Mesodermal cell (in vitro differentiated cells): ENCODE data around the gene WBP1L.

Experiments
- H3K27ac ChIP-seq: 2 replicates; pipeline ENCODE4 v1.7.0; 2013; ENCODE audit warnings: mild to moderate bottlenecking, low read depth, low read length, moderate library complexity; ENCODE audit not compliant: severe bottlenecking
- H3K36me3 ChIP-seq: 2 replicates; pipeline ENCODE4 v1.7.1; 2013; ENCODE audit warnings: mild to moderate bottlenecking, low read length, moderate library complexity; ENCODE audit not compliant: control insufficient read depth, insufficient read depth
- H3K4me1 ChIP-seq: one replicate; pipeline ENCODE4 v1.7.1; 2013; ENCODE audit warnings: mild to moderate bottlenecking, low read length; ENCODE audit not compliant: insufficient read depth, control insufficient read depth, poor library complexity, severe bottlenecking
- H3K4me3 ChIP-seq: 2 replicates; pipeline ENCODE4 v1.7.0; 2013; ENCODE audit warnings: low read length, control low read depth, mild to moderate bottlenecking; ENCODE audit not compliant: insufficient read depth, poor library complexity, severe bottlenecking; ENCODE audit errors: extremely low read depth
- H3K9me3 ChIP-seq: 2 replicates; pipeline ENCODE4 v1.7.1; 2013; ENCODE audit warnings: mild to moderate bottlenecking, low read length, moderate library complexity; ENCODE audit not compliant: control insufficient read depth
- WGBS, 2 experiments: methylation state at CpG; one replicate each; pipeline ENCODE4 v1.1.5; 2013; ENCODE audit warnings: missing lambda C conversion rate in 2 of 2; ENCODE audit not compliant: insufficient coverage in 2 of 2; 5-methylcytosine and 5-hydroxymethylcytosine counted together

Gene WBP1L

GRCh38 chr10:102723989-102724388, 19.8 kb upstream of the WBP1L start:
- Histone ChIP-seq H3K4me1 (peaks cover 3% of the 10 kb centered on the region), H3K36me3 (peaks cover 22% of the 10 kb centered on the region), H3K4me3 (no peak overlapping the region), H3K9me3 (no peaks in the 10 kb centered on the region), H3K27ac (no peak overlapping the region)
- 83 to 89% methylated on average over 3 of the region's 4 CpGs for WGBS, 2 experiments

DNA sequence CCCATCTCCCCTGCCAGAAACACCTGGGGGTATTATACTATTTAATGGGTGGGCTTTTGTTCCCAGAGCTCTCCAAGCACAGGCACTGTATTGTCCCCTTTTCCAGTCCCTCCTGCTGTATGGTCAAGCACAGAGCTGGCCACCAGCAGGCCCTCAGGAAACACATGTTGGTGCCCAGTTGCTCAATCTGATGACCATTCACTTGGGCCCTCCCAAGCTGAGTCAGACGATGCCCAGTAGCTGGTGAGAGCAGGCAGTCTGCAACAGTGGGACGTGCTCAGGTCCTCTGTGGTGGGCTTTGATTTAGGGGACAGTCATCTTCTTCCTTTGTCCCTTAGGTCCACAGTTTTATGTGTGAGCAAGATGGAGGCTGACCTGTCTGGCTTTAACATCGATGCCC, 17.5 kb upstream of the WBP1L start:
- Histone ChIP-seq H3K36me3 (peaks cover 33% of the 10 kb centered on the region), H3K4me1 (peaks cover 3% of the 10 kb centered on the region), H3K9me3 (no peaks in the 10 kb centered on the region), H3K4me3 (no peak overlapping the region), H3K27ac (no peak overlapping the region)
- WGBS, 2 experiments: 80 to 93% methylated on average over 3 of the region's 3 CpGs

GRCh38 chr10:102727037-102727818, 16.5 kb upstream of the WBP1L start:
- 95 to 96% methylated on average over 6 to 8 of the region's 13 CpGs for WGBS, 2 experiments
- Histone ChIP-seq H3K9me3 (no peaks in the 10 kb centered on the region), H3K27ac (no peak overlapping the region), H3K36me3 (peaks cover 40% of the 10 kb centered on the region), H3K4me1 (no peaks in the 10 kb centered on the region), H3K4me3 (no peak overlapping the region)

DNA sequence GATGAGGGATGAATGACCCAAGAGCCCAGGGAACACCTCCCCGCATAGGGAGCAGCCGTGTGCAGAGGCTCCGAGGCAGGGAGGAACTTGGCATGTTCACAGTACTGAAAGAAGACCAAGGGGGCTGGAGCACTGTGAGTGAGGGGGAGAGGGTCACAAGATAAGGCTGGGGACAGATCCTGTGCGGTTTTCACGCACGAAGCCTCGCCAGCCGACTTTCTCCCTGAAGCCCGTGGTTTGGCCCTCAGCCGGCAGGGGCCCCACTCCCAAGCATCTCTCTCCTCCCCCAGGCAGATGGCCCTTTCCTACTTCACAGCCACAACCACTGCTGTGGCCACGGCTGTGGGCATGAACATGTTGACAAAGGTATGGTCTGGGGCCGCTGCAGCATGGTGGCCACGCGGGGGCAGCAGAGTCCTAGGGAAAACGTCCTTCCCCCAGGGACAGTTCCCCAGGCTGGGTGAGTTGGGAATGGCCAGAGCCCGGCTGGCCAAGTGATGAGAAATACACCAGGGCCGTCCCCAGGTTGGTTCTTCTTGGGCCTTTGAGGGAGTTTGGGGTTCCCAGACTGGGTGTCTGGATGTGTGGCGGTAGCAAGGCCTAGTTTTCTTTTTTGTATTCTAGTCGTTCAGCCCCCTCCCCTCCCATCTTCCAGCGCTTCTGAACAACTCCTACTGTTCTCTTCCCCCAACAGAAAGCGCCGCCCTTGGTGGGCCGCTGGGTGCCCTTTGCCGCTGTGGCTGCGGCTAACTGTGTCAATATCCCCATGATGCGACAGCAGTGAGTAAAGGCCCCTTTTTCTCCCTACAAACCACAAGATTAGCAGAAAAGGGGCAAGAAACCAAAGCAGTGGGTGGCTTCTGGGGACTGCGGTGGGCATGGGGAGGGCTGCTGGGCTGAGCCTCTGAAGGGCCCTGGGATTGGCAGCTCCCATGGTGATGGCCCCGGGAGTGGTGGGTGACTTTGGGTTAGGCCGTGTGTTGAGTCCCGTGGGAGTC, 14.4 kb upstream of the WBP1L start:
- WGBS, 2 experiments: 55 to 68% methylated on average over 21 to 22 of the region's 30 CpGs
- Histone ChIP-seq H3K27ac (peak overlapping the region; percentile 29), H3K4me1 (no peaks in the 10 kb centered on the region), H3K4me3 (no peak overlapping the region), H3K36me3 (peaks cover 58% of the 10 kb centered on the region), H3K9me3 (no peaks in the 10 kb centered on the region)

DNA sequence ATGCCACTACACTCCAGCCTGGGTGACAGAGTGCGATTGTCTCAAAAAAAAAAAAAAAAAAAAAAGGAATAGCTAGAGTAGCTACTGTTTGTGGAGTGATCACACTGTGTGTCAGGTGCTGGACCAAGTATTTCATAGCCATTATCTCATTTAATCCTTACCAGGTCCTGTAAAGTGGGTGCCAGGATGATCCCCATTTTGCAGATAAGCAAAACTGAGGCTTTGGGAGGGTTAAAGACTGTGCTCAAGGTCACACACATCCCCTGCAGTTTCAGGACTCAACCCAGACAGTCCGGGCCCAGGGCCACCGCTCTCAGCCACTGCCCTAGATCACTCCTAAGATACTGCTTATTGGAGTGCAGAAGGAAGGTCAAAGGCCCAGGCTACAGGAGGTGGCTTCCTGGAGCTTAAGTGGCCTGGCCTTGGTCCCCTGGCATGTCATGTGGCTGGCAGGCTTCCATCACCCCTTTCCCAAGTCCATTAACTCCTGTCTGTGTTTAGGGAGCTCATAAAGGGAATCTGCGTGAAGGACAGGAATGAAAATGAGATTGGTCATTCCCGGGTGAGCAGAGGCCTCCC, 12.4 kb upstream of the WBP1L start:
- Histone ChIP-seq H3K36me3 (peaks cover 61% of the 10 kb centered on the region), H3K4me3 (no peak overlapping the region), H3K27ac (no peak overlapping the region), H3K4me1 (no peaks in the 10 kb centered on the region), H3K9me3 (no peaks in the 10 kb centered on the region)
- no CpG with 5 or more reads among the region's 5 CpGs for WGBS, 2 experiments

GRCh38 chr10:102732661-102733060, 11.1 kb upstream of the WBP1L start:
- H3K27ac ChIP-seq: no peak overlapping the region
- no peak overlapping the region for H3K4me3 ChIP-seq
- peaks cover 57% of the 10 kb centered on the region for H3K36me3 ChIP-seq
- 80% methylated on average over 1 of the region's 1 CpG; no CpG with 5 or more reads in 1 of the 2 experiments for WGBS, 2 experiments
- H3K4me1 ChIP-seq: no peaks in the 10 kb centered on the region
- no peaks in the 10 kb centered on the region for H3K9me3 ChIP-seq

DNA sequence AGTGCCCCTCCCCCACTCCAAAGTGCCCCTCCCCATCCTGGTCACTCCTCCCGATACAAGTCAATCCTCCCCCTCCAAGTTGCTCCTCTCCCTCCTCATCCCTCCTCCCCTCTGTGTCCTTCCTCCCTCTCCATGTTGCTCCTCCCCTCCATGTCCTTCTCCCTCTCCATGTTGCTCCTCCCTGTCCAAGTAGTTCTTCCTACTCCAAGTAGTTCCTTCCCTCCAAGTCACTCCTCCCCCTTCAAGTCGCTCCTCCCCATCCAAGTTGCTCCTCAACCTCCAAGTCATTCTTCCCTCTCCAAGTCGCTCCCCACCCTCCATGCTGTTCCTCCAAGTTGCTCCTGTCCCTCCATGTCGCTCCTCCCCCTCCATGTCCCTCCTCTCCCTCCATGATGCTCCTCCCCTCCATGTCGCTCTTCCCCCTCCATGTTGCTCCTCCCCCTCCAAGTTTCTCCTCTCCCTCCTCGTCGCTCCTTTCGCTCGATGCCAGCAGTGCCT, 8.6 kb upstream of the WBP1L start:
- no peaks in the 10 kb centered on the region for H3K9me3 ChIP-seq
- no peaks in the 10 kb centered on the region for H3K4me1 ChIP-seq
- whole genome bisulfite sequencing, 2 experiments: 74 to 77% methylated on average over 5 of the region's 9 CpGs
- H3K4me3 ChIP-seq: no peak overlapping the region
- peaks cover 52% of the 10 kb centered on the region for H3K36me3 ChIP-seq
- H3K27ac ChIP-seq: no peak overlapping the region

- Histone ChIP-seq H3K9me3 (no peaks in the 10 kb centered on the region), H3K4me3 (no peak overlapping the region), H3K27ac (peak overlapping the region; percentile 29), H3K36me3 (peaks cover 26% of the 10 kb centered on the region), H3K4me1 (no peaks in the 10 kb centered on the region)
Observed at GRCh38 chr10:102738692-102739121, 5.0 kb upstream of the WBP1L start.

DNA sequence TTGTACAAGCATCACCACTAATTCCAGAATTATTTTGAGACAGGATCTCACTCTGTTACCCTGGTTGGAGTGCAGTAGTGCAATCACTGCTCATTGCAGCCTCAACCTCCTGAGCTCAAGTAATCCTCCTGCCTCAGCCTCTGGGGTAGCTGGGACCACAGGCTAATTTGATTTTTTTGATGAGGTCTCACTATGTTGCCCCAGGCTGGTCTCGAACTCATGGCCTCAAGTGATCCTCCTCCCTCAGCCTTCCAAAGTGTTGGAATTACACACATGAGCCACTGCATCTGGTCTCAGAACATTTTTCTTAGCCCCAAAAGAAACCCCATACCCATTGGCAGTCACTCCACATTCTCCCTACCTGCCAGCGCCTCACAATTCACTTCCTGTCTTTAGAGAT, 3.5 kb upstream of the WBP1L start:
- no peak overlapping the region for H3K27ac ChIP-seq
- peaks cover 14% of the 10 kb centered on the region for H3K36me3 ChIP-seq
- WGBS, 2 experiments: 90 to 92% methylated on average over 1 of the region's 2 CpGs
- no peaks in the 10 kb centered on the region for H3K9me3 ChIP-seq
- H3K4me3 ChIP-seq: no peak overlapping the region
- H3K4me1 ChIP-seq: peaks cover 8% of the 10 kb centered on the region

DNA sequence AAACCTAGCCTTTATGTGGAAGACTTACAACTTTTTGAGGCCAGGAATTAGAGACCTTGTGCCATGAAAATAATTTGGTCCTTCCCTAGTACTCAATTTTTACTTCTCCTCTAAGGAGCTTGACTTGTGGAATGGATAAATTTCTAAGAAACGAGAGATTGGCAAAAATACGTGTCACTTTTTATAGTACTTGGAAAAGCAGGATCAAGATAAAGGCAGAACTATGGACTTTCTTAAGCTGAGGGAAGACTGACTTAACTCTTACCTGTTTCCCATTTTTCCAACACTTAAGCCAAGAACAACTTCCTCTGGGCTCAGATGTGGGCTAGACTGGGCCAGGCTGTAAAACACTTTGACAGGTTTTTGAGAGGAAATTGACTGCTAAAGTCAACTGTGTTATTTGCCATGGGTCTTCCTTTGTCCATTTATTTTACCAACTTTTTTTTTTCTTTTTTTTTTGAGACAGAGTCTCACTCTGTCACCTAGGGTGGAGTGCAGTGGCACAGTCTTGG, 2.0 kb upstream of the WBP1L start:
- Histone ChIP-seq H3K4me3 (no peak overlapping the region), H3K4me1 (peaks cover 8% of the 10 kb centered on the region), H3K36me3 (peaks cover 7% of the 10 kb centered on the region), H3K27ac (no peak overlapping the region), H3K9me3 (no peaks in the 10 kb centered on the region)
- no CpG with 5 or more reads among the region's 2 CpGs for WGBS, 2 experiments
